Activated T-helper 1 cell treated with Interleukin-2 at 50 U/mL for 16 hours (primary cell): Measurements from ENCODE around the gene NUP93.

Experiments
- DNase-seq: peaks from one replicate; pipeline ENCODE4 v3.0.0-alpha.2; 2020; ENCODE audit warnings: low read depth

The NUP93 gene

DNA sequence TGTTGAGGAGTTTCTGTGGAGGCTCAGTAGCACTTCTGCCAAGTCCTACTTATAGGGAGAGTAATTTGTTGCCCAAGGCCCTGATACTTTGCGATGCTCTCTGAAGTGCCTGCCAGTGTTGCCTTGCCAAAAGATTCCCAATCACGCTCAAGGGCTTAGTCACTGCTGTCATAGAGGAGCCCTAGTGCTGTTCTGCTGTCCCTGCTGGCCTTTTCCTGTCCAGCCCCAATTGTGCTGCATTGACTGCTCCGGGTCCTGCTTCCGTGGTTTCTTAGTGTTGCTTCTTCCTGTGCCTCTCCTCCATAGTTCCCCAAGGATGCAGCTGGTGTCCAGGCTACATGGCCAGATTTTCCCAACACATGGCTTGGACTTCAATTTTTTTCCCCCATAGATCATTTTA, 13.9 kb downstream of the NUP93 start:
- DNase-seq = no peak

DNA sequence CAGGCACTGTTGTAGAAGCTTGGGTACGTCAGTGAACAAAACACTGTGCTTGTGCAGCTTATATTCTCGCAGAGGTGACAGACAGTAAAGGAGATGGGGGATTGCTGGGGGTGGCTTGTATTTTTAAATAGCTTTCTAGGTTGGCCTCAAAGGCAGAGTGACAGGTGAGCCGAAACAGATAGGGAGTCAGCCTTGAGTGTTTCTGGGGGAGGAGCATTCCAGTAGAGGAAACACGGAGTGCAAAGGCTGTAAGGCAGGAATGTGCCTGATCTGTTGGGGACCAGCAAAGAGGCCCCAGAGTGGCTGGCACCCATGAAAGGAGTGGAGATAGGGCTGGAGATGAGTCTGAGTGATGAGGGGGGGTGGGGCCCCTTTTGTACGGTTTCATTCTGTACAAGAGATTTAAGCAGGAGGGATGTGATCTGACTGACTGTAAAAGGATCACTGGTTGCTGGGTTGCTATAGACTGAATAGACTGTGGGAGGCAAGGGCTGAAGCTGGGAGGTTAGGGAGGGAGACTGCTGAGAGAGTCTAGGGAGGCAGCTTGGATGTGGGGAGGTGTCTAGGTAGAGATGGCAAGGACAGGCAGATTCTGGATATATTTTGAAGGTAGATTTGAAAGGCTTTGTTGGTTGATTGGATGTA, 15.2 kb downstream of the NUP93 start:
- DNase-seq = no peak

- DNase-seq = no peak
Measured at GRCh38 chr16:56747486-56748045, 17.6 kb downstream of the NUP93 start.

DNA sequence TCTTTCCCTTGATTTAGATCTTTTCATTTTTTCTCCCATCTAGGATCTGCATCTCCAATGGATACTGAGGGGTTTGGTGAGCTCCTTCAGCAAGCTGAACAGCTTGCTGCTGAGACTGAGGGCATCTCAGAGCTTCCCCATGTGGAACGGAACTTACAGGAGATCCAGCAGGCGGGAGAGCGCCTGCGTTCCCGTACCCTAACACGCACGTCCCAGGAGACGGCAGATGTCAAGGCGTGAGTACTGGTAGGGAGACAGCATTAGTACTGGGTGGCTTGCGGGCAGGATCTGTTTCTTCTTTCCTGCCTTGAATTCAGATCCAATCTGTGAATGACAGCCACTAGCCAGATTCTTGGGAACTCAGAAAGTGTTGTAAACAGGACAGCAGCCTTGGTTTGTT, 18.3 kb downstream of the NUP93 start:
- DNase-seq = no peak

DNA sequence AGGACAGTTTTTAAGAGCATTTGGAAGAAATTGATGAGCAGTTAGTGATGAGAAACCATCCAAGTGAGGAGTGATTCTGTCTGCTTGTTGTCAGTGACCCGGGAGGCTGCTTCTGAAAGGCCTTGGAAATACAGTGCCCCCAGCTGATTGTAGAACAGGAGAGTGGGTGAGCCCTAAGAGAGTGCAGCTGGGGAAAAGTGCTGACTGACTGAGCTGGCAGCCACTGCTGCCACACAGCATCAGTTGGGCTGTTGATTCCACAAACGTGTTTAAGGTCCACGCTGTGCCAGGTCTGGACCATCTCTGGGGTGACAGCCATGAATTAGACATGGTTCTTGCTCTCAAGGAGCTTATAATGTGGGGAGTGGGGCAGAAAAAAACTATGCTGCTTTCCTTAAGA, 18.9 kb downstream of the NUP93 start:
- DNase-seq = no peak

DNA sequence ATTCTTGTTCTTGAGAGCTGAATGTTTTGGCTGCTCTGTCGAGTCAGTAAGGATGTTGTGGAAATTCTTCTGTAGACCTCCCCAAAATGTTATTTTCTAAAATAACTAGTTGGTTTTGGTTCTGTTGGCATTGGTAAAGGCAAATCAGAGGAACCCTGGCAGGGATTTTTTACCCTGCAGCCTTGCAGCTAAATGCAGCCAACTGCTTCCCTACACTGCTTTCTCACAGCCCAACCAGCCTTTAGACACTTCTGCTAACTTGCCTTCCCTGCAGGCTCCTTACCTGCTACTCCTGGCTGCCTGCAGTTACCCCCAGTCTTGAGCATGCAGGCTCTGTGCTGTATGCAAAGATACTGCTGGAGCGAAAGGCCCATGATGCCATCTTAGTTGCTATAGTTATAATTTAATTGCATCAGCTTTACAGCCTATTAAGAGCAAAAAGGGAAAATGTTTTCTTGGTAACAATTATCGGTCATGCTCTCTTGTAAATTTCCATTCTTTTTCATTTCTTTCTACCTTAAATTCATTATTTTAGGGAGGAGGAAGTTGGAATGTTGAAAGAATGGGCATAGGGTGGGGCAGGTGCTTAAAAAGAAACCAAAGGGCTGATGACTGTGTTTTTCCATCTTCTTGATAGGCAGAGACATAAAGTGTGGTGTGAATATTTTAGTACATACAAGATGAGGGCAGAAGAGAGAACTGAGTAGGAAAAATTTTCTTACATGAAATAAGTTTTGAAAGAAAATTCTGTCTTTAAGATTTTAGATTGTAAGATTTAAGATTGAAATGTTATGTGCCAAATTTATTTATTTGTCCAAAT, 20.0 kb downstream of the NUP93 start:
- DNase-seq = no peak

DNA sequence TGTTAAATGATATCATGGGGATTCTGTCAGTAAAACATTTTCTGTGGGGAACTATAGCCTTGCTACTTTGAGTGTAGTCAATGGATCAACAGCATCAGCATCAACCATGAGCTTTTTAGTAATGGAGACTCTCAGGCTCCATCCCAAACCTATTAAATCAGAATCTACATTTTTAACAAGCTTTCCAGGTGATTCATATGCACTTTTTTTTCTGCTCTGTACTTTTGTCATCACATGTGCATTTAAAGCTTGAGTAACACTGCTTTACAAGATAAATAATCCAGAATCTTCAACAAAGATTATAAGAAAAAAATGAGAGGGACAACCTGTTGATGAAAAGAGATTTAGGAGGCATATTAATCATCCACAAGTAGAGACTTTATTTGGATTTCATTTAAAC, 23.5 kb downstream of the NUP93 start:
- DNase-seq = no peak

DNA sequence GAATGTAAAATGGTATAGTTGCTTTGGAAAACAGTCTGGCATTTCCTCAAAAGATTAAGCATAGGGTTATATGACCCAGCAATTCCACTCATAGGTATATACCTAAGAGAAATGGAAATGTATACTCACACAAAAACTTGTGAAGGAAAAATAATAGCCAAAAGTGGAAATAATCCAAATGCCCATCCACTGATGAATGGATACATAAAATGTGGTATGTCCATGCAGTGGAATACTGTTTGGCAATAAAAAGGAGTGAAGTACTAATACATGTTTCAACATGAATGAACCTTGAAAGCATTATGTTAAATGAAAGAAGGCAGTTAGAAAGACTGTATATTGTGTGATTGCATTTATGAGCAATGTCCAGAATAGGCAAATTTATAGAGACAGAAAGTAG, 25.1 kb downstream of the NUP93 start:
- no peak for DNase-seq

DNA sequence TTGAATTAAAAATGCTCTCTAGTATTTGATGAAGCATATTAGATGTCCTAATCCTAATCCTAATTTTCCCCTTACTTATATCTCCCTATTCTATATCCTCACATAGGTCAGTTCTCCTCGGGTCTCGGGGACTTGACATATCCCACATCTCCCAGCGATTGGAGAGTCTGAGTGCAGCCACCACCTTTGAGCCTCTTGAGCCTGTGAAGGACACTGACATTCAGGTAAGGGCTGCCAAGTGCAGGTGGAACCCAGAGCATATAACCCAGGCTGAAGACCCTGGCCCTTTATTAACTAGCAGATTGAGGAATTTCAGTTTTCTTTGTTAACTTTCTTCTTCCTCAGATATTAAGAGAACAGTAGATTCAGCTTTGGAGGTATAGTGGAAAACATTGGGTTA, 28.5 kb downstream of the NUP93 start:
- DNase-seq = no peak

- DNase-seq = no peak
Measured at GRCh38 chr16:56758930-56759329, 29.0 kb downstream of the NUP93 start.

DNA sequence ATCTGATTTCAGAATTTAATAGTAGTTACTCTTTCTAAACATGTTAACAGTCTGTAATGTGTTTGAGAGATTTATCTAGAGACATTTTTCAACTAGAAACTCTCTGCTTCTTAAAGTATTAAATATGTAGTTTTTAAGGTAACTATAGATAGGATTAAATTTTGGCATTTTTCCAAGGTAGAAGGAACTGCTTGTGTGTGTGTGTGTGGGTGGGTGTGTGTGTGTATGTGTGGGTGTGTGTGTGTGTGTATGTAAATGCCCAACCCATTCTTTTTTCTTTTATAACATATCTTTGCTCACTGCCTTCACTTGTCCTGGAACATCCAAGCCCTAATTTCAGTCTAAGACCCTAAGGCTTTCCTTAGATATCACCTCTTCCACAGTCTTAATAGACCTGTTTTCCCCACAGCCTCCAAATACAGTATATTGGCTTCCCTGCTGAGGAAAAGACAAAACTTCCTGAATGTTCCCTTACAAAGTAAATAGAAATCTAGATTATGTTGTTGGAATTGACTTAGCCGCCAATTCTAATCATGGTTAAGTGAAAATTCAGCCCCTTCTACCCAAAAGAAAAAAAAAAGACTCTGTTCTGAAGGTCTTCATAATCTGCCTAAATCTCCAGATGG, 33.5 kb downstream of the NUP93 start:
- no peak for DNase-seq

DNA sequence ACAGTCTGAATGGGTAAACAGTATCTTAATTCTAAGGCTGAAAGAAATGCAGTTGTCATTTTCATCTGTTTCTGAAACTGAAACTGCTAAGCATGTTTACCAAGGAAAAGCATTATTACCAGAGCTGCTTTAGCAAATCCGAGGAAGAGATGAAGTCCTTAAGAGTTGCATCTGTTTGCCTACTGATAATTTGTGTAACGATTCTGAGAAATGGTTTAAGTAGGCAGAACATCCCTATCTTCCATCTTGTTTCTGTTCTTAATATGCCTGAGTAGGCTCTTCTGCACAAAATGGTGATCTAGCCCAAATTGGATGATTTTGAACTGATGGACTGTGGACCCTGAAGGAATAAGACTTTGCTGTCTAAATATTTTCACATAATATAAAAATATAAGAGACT, 34.9 kb downstream of the NUP93 start:
- no peak for DNase-seq

DNA sequence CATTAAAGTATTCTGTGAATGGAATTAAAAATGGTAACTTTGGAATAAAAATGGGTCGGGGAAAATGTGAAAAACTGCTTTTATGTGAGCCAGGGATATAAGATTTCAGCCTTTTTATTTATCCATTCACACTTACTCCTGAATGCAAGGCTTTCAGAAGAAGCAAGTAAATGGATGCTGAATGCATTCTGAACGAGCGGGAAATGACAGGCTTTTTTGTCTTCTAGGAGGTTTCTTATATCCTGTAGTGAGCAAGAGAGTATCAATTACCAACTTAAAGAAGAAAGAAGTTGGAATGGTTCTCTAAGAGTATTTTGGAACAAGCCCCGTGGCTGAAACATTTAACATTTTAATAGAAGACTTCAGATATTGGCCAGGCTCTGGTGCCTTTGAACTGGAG, 36.0 kb downstream of the NUP93 start:
- no peak for DNase-seq

DNA sequence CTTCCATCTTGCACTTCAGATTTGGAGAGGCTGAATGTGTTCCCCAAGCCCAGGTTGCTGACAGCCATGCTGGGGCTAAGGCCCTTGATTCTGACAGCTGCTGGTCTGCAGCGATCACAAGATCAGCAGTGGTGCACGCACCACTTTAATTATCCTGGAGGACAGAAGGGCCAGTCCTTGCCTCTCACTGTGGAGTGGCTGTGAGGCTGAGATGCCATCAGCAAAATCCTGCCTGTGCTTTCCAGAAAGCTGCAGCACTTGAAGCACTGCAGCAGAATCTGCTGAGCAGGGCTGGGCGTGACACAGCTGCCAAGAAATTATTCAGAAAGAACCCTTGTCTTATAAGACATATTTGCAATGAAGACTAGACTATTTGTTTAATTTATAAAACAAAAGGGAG, 37.1 kb downstream of the NUP93 start:
- no peak for DNase-seq

- no peak for DNase-seq
Measured at GRCh38 chr16:56769677-56770076, 39.7 kb downstream of the NUP93 start.

DNA sequence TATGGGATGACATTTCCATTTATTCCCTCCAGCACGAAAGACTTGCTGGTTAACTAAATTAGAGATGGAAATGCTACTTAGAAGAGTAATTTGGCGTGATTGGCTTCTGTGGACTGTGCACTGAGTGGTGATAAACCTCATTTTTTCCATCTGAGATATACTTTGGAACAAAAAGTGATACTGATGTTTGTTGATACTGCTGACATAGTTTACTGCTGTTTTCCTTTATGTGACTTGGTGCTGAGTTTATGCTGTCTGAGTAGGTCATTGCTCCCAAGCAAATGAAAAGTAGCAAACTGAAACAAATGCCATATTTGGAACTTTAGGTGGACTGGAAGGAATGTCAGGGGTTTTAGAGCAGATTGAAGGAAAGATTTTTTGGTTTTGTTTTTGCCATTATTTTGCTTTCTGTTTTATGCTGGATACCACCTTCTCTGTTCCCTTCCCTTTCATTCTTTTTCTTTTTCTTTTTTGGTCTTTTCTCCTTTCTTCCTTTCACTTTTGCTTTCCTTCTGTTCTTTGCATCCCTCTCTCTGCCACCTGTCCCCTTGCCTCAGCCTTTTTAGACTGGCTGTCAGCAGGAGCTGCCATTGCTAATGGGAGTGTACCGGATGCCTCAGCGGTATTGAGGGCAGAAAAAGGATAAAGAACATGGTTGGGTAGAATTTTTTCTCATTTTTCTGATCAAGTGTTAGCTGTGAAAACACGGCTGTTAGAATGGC, 41.8 kb downstream of the NUP93 start:
- DNase-seq = no peak

DNA sequence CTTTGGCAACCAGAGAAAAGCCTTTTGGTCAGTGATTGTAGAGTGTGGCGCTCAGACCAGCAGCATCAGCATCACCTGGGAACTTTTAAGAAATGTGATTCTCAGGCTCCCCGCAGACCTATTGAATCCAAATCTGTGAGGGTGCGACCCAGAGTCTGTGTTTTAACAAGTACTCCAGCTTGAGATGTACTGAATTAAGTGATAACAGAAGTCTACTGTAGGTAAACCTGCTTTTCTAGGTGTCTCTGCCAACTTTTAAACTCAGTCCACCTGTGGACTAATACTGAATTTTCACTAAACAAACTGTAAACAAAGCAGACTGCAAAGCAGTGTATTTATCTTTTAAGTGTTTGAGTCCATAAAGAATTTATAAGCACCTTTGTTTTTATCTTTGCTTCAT, 43.6 kb downstream of the NUP93 start:
- DNase-seq = no peak

DNA sequence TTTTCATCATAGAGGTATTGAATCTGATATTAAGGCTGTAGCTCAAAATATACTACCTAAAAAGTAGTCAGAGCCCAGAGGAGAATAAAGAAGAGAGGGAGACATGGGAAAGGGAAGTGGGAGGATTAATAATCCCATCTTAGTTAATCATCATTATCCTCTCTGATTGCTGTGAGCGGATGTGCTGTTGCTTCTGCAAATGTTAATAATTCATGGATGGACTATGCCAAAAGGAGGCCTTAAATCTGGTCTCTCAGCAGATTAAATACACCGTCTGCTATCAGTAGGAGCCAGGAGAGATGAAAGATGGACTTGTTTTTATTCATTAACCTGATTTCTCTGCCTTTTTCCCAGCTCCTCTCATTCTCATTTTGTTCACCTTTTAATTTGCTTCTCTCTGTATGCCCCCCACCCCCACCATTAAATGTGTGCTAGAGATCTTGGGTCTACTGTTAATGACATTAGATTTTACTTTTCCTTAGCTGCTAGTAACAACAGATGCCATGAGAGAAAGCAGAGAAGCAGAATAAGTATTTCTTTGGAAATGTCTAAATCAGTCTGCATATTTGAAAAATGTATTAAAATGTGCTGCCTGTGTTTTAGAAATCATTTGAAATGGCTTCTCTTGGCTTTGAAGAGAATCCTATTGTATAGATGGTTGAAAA, 44.2 kb downstream of the NUP93 start:
- no peak for DNase-seq

GRCh38 chr16:56775162-56775561, 45.2 kb downstream of the NUP93 start:
- no peak for DNase-seq

DNA sequence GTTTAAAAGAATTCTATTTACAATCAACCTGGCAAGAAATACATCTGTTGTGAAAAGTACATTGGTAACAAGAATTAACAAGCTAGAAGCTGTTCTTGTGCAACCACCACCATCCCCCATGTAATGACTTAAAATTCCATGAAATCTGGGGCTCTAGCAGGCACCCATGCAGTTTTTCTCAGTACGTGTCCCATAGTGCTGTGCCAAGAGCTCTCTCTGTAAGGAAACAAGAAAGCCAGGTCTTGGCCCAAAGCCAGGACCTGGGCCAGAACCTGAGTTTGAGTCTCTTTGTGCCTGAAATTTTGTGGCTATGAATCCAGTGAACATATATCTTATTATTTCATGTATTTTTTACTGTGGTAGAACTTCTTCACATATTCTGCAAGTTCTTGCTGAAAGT, 46.6 kb downstream of the NUP93 start:
- no peak for DNase-seq

- DNase-seq = no peak
Measured at GRCh38 chr16:56777001-56777400, 47.1 kb downstream of the NUP93 start.

DNA sequence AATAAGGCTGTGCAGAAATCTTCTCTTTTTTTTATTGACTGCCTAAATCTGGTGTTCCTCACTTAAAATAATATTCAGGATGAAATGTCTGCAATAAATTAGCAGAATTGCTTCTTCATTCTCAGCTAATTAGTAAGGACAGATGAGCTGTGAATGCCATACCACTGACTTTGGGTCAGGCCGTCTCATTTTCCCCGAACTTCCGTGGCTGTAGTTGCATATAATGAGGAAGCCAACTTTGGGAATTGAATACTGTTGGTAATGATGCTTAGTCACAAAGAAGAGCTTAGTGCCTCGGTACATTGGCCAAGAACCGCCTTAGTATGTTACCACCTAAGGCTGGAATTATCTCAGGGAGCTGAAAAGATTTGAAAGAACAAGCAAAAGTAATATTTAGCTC, 47.6 kb downstream of the NUP93 start:
- DNase-seq = no peak
